WI38 (cell line): ENCODE measurements around the gene BID.

Source experiments
- H3K4me3 ChIP-seq: 2 replicates; pipeline ENCODE4 v1.5.1; 2011; ENCODE audit warnings: low read depth, mild to moderate bottlenecking, control low read depth, low read length
- TF ChIP-seq, protein P1 (sequence below): IDR thresholded peaks from 2 replicates; pipeline ENCODE4 v1.5.1; 2012; ENCODE audit warnings: low read depth, mild to moderate bottlenecking, control low read depth, low read length

Gene BID

DNA sequence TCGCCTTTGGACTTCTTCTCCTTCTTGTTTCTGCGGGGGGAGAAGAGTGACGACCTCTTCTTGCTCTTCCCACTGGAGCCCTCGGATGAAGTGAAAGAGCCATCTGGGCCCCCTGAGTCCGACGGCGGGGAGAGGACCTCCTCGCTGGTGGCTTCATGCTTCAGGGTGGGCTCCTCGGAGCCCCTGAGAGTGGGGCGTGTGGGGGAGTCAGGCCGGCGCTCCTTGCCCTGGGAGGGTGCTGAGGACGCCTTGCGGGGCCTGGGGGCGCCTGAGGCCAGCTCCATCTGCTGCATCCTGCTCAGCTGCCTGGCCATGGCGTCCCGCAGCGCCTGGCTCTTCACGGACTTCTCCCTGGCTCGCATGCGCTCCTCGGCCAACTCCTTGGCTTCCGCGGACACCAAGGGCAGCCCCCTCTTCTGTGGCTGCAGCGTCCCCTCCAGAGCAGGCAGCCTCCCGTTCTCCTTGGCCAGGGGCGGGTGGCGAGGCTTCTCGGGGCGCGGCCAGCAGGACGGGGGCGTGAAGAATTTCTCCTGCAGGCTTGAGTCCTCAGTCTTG, 43.3 kb upstream of the BID start:
- TF ChIP-seq, protein P1, sequence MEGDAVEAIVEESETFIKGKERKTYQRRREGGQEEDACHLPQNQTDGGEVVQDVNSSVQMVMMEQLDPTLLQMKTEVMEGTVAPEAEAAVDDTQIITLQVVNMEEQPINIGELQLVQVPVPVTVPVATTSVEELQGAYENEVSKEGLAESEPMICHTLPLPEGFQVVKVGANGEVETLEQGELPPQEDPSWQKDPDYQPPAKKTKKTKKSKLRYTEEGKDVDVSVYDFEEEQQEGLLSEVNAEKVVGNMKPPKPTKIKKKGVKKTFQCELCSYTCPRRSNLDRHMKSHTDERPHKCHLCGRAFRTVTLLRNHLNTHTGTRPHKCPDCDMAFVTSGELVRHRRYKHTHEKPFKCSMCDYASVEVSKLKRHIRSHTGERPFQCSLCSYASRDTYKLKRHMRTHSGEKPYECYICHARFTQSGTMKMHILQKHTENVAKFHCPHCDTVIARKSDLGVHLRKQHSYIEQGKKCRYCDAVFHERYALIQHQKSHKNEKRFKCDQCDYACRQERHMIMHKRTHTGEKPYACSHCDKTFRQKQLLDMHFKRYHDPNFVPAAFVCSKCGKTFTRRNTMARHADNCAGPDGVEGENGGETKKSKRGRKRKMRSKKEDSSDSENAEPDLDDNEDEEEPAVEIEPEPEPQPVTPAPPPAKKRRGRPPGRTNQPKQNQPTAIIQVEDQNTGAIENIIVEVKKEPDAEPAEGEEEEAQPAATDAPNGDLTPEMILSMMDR, result no peak
- no peak overlapping the region for H3K4me3 ChIP-seq

DNA sequence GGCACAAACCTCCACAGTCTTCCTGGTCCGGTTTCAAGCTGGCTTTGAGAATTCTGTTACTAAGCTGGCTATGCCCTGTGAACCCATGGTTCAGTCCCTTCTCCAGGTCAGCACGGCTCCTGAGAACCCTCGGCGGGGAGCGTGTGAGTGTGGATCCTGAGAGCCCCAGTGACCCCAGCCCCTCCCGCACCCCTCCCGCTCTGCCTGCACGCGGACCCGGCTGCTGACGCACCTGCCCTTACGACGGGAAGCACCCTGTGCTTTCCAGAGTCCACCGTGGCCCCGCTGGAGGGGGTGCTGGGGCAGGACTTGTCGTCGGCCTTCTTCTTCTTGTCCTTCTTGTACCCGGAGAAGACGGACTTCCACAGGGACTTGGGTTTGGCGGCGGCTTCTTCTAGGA, 42.8 kb upstream of the BID start:
- no peak overlapping the region for H3K4me3 ChIP-seq
- TF ChIP-seq, protein P1, result no peak

DNA sequence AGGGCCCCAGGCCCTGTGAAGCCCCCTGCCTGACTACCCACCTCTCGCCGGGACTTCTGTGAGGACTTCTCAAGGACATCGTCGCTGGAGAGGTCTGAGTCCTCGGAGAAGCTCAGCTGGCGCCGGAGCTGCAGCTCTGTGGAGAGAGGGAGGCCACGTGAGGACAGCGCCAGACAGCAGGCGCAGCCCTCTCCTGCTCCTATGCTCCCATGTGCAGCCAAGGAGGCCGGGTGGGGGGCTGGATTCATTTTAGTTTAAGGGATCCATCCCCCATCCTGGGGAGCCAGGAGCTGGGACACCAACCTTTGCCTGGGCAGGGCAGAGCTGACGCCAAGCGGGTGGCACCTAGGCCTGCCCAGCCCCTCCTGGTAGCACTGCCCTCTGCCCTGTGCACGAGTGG, 42.4 kb upstream of the BID start:
- no peak overlapping the region for H3K4me3 ChIP-seq
- TF ChIP-seq, protein P1, result no peak

DNA sequence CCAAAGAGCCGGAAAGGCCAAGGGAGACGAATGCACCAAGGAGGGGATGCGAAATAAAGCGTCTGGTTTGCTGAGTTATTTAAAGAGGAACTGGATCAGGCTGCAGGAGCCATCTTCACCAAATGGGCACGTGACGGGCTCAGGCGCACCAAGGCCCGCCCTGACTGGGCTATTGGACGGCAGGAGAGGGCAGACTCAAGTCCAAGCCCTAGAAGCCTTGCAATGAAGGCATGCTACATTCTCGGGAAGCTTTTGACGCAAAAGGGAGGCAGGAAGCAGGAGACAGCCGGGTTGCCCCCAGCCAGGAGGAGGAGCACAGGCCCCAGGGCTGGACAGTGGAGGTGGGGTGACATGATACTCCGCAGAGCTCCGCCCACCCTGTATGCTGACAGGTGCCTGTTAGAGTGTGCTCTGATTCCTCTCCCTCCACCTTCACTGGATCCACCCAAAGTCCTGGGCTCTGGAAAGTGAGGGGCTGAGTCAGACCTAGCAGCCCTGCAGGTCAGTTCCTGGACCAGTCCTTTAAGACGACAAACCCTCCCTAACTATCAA, 41.5 kb upstream of the BID start:
- TF ChIP-seq, protein P1, result no peak

DNA sequence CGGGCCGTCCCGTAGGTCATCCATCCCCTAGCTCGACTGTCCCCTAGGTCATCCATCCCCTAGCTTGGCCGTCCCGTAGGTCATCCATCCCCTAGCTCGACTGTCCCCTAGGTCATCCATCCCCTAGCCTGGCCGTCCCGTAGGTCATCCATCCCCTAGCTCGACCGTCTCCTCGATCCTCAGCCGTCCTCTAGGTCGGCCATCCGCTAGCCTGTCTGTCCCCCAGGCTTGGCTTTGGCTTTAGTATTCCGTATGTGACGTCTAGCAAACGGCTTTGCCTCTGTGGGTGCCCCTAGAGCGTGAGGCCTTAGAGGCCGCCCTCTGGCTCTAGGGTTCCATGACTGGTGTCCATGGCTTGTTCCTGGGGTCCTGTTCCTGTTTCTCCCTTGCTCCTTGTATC, 40.6 kb upstream of the BID start:
- TF ChIP-seq, protein P1, result no peak
- no peak overlapping the region for H3K4me3 ChIP-seq

More for the DNA sequence above, 41.5 kb upstream of the BID start:
- H3K4me3 ChIP-seq, result no peak overlapping the region

DNA sequence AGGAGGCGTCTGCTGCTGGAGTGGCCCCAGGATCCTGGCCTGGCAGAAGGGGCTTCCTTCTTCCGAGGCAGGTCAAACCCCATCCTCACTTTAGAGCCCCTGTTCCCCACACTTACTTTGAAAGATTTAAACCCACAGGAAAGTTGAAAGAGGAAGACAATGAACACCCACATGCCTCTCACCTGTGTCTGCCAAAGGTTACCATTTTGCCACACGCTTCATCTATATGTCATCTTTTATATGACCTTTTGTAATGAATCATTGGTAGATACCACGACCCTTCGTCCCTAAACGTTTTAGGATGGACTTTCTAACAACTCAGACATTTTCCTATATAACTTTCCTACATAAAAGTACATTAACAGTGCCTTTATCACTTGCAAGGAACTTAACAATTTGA, 39.8 kb upstream of the BID start:
- H3K4me3 ChIP-seq, result no peak overlapping the region
- TF ChIP-seq, protein P1, result no peak

DNA sequence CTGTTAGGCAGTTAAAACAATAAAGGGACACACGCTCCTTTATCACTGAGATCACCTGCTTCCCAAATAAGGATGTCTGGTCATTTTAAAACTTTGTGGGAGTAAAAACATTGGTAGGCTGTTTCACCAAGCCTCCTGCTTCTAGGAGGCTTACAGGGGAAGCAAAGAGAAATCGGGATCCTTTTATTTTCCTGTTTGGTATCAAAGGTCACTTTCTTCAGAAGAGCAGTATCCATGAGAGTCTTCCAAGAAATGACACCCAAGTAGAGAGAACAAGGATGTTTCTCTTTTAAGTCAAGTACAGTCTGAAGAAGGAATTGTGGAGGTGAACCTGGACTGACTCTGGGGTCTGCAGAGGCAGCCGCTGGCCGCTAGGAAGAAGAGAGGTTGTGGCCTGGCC, 36.9 kb upstream of the BID start:
- H3K4me3 ChIP-seq, result no peak overlapping the region

More for the DNA sequence above, 36.9 kb upstream of the BID start:
- TF ChIP-seq, protein P1, result no peak
